HG03175 (cell line): ENCODE measurements around the gene TRMT10C.
A peak's percentile ranks its signal among the peaks of the same experiment; 100 is the strongest.
"Not testable (repeated sequence)": the region's sequence is repeated elsewhere in the genome, so short reads cannot be mapped to it uniquely, and the experiment has no call there.

Experiments used
- ATAC-seq: cut with Tn5 transposase; IDR thresholded peaks from one replicate; pipeline ENCODE4 v1.9.1; 2021; ENCODE audit warnings: mild to moderate bottlenecking, moderate library complexity; ENCODE audit not compliant: unreplicated experiment

Gene TRMT10C

DNA sequence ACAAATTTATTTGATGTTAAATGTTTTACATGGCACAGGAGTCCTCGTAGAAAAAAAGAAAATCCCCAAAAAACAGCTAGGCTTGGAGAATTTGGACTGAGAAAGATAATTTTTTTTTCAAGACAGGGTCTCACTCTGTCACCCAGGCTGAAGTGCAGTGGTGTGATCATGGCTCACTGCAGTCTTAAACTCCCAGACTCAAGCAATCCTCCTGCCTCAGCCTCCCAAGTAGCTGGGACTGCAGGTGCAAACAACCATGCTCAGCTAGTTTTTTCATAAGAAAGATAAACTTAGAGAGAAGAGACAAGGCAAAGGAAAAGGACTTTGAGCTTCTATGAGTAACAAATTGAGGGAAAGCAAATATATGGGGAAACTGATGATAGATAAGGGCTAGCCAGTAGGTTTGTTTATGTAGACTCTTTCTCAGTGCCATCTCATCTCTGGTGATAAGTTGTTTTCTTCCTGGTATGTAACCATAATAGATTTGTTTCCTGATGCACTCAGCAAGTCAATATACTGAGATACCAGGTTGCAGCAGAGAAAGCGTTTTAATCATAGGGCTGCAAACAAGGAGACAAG lies 13.1 kb upstream of the TRMT10C start:
- ATAC-seq, result no peak

DNA sequence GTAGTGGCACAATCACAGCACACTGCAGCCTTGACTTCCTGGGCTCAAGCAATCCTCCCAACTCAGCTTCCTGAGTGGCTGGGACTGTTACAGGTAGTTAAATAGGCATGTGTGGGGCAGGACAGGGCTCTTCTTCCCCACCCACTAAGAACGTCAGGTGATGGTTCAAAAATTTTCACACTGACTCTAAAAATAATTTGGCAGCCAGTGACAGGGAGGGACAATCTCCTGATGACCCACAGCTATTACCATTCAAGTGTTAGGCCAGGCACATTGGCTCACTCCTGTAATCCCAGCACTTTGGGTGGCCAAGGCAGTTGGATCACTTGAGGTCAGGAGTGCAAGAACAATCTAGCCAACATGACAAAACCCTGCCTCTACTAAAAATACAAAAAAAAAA lies 12.2 kb upstream of the TRMT10C start:
- ATAC-seq, result no peak

DNA sequence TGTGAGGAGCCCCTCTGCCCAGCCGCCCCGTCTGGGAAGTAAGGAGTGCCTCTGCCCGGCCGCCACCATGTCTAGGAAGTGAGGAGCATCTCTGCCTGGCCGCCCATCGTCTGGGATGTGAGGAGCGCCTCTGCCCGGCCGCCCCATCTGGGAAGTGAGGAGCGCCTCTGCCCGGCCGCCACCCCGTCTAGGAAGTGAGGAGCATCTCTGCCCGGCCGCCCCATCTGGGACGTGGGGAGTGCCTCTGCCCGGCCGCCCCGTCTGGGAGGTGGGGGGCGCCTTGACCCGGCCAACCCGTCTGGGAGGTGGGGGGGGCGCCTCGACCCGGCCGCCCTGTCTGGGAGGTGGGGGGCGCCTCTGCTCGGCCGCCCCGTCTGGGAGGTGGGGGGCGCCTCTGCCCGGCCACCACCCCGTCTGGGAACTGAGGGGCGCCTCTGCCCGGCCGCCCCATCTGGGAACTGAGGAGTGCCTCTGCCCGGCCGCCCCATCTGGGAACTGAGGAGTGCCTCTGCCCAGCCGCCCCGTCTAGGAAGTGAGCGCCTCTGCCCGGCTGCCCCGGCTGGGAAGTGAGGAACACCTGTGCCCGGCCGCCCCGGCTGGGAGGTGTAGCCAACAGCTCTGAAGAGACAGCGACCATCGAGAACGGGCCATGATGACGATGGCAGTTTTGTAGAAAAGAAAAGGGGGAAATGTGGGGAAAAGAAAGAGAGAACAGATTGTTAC lies 10.1 kb upstream of the TRMT10C start:
- ATAC-seq, result not testable (repeated sequence)

DNA sequence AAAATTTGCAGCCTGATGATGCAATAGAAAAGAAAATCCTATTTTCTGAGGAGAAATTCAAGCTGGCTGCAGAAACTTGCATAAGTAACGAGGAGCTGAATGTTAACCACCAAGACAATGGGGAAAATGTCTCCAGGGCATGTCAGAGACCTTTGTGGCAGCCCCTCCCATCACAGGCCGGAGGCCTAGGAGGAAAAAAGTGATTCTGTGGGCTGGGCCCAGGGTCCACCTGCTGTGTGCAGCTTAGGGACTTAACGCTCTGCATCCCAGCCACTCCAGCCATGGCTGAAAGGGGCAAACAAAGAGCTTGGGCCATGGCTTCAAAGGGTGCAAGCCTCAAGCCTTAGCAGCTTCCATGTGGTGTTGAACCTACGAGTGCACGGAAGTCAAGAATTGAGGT lies 8.3 kb upstream of the TRMT10C start:
- ATAC-seq, result not testable (repeated sequence)

DNA sequence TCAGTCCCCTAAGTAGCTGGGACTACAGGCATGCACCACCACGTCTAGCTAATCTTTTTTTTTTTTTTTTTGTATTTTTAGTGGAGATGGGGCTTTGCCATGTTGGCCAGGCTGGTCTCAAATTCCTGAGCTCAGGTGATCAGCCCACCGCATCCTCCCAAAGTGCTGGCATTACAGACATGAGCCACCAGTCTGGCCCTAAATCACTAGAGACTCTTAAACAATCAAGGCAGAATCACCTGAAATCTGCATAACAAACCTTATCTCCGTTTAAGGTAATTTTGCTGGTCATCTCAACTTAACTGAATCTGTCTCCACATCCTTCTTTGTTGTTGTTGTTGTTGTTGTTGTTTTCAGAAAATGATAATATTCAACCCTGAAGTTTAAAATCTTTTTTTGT lies 5.6 kb upstream of the TRMT10C start:
- ATAC-seq, result no peak

DNA sequence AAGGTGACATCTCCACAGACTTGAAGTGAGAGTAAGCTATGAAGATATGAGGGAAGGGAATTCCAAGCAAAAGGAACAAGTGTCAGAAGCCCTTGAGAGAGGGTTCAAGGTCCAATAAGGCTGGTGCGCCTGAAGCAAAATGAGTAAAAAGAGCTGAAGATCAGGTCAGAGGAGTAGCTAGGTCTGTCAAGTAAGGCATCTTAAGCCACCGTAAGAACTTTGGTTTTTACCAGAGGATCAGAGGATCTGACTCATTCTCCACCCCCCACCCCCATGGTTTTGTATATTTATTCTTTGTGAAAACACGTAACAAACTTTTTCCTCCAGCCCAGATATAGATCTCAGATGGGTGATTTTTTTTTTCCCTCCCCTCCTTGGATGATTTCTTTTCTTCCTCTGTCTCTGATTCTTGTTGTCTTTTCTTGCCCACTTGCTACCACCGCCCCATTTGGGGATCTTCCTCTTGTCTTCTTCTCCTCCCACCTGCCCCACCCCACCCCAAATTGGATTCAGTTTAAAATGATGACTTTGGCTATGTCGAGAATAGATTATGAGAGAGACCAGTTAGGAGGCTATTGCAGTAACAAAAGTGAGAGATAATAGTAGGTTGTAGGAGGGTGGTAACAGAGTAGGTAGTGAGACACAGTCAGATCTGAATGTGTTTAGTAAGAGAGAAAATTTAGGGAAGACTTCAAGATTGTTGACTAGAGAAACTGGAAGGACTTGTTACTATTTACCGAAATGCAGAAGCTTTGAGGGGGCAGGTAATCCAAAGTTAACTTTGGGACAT lies 6.1 kb downstream of the TRMT10C start:
- ATAC-seq, result no peak

DNA sequence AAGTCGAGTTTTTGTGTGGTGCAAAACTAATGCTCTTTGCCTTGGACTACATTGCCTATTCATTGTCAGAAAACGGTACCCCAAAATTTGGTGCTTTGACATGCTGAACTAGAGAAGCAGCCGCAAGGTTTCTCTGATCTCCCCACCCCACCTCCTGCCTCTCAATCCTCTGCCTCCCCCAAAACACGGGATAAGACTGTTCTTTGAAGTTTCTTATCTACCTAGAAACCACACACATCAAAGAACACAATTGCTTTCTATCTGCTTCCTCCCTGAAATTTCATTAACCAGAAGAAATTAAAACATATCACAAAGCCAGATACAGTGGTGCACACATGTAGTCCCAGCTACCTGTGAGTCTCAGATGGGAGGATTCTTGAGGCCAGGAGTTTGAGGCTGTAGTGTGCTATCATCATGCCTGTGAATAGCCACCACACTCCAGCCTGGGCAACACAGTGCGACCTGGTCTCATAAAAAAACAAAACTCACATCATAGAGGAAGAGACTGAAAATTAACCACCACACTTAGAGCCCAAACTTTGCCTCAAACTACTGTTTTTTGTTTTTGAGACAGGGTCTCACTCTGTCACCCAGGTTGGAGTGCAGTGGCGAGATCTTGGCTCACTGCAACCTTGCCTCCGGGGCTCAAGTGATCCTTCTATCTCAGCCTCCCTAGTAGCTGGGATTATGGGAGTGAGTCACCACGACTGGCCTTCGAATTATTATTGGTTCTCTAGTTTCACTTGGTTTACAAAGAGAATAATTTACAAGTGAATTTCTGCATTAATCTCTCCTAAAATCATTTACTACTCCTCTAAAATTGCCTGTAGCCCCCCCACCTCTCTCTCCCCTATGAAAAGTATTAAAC lies 9.6 kb downstream of the TRMT10C start:
- no peak for ATAC-seq

DNA sequence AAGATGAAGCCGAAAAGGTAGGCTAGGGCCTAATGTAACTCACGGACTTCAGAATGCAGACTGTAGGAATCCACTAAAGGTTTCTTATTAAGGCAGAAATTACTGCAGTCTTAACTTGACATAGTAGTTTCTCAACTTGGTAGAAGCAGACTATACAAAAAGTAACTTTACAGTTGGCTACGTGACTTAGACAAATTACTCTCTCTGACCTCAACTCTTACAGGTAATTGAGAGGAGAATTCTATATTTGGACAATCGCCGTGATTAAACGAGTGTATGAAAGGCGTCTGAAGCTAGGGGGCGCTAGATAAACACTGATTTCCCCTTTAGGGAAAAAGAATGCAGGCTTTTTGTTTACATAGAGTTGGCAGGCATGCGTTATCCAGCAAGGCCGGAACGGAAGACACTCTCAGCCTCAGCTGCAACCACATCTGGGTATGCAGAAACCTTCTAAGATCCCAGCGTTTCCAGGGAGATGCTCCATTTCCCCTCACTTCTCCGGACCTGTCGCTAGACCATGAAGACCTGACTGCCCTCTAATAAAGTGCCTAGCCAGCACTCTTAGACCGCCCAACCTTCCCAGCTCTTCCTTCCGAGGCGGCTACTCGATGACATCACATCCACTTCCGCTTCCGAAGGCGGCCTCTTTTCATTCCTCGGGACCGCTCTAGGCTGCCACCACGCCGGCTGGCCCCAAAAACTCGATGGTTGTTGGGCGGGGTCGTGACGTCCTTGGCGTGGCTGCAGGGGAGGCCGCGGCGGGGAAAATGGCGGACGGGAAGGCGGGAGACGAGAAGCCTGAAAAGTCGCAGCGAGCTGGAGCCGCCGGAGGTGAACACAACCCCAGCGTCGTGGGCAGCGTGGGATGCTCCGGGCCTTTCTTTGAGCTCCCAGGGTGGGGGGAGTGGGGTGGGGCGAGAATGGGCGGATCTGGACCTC lies 12.1 kb downstream of the TRMT10C start, which contains the start of gene PCNP:
PCNP (plus strand) TSS at position 732 of the 939 bp plus-strand sequence; CDS start at position 768, 36 bp downstream.
- ATAC-seq, result peak; percentile 88

DNA sequence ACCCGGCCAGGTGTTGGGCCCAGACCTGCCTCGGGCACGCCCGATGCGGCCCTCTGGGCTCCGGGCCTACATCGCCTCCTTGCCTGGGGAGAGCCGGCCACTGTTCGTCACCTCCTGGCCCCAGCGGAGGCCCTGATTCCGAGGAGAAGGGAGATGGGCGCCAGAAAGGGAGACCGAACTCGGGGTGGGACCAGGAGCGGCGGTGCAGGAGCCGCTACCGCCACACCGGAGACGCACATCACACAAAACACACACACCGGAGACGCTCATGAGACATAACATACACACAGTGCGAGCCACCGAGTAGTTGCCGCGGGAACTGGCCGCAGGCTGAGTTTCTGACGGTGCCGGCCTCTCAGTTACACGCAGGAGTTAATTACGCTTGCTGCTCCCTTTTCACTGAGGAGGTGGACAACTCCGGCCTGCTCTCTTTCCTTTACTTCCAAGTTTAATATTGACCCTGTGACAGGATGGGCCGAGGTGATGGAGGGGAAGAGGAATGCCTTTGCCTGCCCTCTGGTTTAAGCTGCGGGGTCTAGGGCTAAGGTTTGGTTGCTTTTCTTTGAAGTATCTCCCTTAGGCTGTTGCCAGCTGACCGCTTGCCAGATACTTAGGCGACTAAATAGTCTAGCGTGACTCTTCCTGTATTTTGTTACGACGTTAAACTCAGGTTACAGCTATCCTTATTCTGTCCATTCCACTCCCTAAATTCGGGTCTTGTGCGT lies 12.9 kb downstream of the TRMT10C start:
- ATAC-seq, result peak; percentile 43

DNA sequence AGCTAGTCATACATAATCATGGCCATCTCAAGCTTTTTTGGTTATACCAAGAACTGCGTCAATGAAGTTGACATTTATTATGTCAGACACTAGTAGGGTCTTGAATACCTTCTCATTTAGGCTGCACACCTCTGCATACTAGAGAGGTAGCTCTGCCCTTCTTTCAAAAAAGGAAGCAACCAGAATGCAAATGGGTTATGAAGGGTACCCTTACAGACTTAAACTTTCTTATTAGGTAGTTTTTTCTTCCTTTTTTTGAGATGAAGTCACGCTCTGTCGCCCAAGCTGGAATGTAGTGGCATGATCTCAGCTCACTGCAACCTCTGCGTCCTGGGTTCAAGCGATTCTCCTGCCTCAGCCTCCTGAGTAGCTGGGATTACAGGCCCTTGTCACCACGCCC lies 15.6 kb downstream of the TRMT10C start:
- no peak for ATAC-seq

DNA sequence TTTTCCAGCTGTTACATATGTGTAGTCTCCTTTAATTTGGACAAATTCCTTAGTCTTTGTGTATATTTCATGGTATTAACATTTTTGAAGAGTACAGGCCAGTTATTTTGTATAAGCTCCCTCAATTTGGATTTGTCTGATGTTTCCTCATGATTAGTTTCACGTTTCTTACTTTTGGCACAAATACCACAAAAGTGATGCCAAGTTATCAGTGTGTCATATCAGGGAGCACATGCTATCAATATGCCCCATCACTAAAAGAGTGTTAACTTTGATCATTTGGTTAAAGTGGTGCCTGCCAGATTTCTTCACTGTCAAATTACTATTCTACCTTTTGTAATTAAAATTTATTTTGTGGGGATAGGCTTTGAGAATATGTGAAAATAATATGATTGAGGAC lies 26.9 kb downstream of the TRMT10C start:
- no peak for ATAC-seq

DNA sequence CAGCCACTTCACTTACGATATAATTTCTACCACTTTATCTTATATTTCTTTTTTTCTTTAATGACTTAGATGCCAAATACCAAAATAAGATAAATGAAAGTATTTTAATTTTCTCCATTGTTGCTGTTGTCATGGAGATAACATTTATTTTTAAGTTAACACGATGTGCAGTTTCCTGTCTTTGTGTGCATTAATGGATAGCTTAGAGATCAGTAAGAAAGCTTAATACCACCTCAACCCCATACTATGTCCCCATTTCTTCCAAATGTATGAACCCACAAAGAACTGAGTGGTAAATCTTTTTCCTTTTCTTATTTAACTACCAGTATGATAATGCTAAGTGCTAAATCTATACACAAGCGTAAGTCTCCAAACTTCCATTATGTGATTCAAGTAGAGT lies 29.4 kb downstream of the TRMT10C start:
- no peak for ATAC-seq

DNA sequence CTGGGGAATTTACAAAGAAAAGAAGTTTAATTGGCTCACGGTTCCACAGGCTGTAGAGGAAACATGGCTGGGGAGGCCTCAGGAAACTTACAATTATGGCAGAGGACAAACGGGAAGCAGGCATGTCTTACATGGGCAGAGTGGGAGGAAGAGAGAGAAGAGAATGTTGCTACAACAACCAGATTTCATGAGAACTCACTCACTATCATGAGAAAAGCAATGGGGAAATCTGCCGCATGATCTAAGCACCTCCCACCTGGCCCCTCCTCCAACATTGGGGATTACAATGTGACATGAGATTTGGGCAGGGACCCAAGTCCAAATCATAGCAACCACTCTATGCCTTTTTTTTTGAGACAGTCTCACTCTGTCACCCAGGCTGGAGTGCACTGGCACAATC lies 41.1 kb downstream of the TRMT10C start:
- no peak for ATAC-seq

DNA sequence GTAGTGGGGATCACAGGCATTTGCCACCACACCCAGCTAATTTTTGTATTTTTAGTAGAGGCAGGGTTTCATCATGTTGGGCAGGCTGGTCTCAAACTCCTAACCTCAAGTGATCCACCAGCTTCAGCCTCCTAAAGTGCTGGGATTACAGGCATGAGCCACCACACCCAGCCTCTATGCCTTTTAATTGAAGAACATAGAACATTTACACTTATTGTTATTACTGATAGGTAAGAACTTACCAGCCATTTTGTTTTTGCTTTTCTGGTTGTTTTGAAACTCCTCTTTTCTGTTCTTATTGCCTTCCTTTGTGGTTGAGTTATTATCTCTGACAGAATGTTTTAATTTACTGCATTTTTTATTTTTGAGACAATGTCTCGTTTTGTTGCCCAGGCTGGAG lies 41.5 kb downstream of the TRMT10C start:
- no peak for ATAC-seq

DNA sequence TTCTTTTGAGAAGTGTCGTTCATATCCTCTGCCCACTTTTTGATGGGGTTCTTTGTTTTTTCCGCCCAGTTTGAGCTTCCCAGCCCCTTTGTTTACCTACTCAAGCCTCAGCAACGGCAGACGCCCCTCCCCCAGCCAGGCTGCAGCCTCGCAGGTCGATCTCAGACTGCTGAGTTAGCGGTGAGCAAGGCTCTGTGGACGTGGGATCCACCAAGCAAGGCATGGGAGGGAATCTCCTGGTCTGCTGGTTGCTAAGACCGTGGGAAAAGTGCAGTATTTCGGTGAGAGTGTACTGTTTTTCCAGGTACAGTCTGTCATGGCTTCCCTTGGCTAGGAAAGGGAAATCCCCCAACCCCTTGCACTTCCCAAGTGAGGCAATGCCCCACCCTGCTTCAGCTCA lies 43.7 kb downstream of the TRMT10C start:
- not testable (repeated sequence) for ATAC-seq

DNA sequence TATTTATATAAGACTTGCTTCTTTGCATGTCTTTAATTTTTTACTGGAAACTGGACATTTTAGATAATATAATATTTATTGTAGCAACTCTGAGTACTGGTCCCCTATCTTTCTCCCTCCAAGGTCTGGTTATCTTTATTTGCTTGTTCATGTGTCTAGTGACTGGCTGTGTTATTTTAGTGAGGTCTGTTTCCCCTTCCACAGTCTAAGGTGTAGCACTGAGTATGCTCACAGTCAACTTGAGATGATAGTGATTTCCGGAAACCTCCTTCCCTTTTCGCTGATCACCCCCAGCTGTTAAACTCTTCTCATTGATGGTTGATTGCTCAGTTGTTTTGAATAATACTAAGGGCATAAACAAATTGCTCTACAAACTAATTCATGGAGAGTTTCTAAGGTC lies 49.4 kb downstream of the TRMT10C start:
- no peak for ATAC-seq

DNA sequence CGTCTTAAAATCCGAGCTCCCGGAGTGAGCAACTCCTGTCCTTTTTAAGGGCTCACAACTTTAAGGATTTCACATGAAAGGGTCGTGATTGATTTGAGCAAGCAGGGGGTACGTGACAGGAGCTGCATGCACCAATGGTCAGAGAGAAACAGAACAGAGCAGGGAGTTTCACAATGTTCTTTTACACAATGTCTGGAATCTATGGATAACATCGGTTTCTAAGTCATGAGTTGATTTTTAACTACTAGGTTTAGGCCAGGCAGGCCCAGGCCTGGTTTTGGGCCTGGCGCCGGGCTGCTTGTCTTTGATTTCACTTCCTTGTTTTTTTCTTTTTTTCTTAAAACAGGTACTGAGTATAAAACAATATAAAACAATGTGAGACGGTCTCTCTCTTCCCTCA lies 51.3 kb downstream of the TRMT10C start:
- ATAC-seq, result not testable (repeated sequence)

DNA sequence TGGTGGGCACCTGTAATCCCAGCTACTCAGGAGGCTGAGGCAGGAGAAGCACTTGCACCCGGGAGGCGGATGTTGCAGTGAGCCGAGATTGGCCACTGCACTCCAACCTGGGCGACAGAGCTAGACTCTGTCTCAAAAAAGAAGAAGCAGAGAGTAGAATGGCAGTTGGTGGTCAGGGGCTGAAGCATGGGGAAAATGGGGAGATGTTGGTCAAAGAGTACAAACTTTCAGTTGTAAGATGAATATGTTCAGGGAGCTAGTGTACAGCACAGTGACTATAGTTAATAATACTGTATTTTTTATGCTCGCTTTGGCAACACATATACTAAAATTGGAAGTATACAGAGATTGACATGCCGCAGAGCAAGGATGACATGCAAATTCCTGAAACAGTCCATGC lies 53.9 kb downstream of the TRMT10C start:
- no peak for ATAC-seq
